COLO668 (cell line): Measurements from ENCODE around the gene MSANTD7.
"Not testable (repeated sequence)": the region's sequence is repeated elsewhere in the genome, so short reads cannot be mapped to it uniquely, and the experiment has no call there.

Experiments
- DNase-seq: peaks from one replicate; lab custom pipeline; 2025; ENCODE audit not compliant: unreplicated experiment; lab: John Stamatoyannopoulos, UW

Gene MSANTD7, protein sequence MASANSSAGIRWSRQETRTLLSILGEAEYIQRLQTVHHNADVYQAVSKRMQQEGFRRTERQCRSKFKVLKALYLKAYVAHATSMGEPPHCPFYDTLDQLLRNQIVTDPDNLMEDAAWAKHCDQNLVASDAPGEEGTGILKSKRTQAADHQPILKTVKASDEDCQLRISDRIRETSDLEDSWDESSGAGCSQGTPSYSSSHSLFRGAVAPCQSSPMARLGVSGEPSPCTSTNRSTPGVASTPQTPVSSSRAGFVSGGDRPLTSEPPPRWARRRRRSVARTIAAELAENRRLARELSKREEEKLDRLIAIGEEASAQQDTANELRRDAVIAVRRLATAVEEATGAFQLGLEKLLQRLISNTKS

DNA sequence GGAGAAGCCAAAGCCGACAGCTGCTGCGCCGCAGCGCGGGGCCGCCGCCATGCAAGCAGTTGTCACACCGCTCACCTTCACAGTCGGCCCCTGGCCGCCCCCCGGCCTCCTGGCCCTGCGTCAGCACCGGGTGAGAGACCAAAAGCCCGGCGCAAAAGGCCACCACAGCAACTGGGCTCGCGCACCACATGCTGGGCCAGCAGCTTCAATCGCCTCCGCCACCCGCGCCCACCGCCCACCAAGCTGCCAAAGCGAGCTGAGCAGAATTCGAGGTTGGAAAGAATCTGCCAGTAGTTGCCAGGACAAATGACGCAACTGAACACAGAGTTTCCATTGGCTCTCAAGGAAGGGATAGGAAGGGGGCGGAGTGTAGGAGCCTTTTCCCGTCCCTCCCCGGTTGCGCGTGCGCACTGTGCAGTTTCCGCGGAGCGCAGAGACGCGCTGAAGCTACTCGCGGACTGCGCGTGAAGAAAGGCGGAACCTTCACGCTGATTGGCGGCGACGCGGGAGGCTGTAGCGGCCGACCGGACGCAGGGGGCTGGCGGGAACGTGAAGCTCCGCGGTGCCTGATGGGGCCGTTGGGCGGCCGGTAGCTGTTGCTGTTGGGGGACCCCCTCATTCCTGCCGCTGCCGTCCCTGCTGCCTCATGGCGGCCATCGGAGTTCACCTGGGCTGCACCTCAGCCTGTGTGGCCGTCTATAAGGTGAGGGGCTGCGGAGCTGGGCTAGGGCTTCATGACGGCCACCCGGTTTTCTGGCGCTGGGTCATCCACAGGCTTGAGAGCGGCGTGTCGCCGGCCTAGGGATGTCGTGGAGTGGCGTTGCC, at the start of gene MSANTD7, which contains the start of the genes CDNF and HSPA14:
Gene MSANTD7 (plus strand): TSS at position 550 of the 825 bp plus-strand sequence. CDS start 3,979 bp downstream, outside the sequence.
Gene CDNF (minus strand): TSS at position 281 of the 825 bp plus-strand sequence. CDS start 91 bp downstream, at position 190.
Gene HSPA14 (plus strand): TSS at position 550 of the 825 bp plus-strand sequence. CDS start 97 bp downstream, at position 647.
- peak; percentile 96 for DNase-seq

DNA sequence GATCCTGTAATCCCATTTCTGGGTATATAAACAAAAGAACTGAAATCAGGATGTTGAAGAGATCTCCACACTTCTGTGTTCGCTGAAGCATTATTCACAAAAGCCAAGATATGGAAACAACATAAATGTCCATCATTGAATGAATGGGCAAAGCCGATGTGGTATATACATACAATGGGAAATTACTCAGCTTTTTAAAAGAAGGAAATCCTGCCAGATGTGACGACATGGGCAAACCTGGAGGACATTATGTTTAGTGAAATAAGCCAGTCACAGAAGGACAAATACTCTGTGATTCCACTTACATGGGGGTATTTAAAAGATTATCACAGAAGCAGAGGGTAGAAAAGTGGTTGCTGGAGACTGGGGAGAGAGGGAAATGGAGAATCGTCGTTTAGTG, 39.5 kb upstream of the MSANTD7 start:
- peak; percentile 11 for DNase-seq

DNA sequence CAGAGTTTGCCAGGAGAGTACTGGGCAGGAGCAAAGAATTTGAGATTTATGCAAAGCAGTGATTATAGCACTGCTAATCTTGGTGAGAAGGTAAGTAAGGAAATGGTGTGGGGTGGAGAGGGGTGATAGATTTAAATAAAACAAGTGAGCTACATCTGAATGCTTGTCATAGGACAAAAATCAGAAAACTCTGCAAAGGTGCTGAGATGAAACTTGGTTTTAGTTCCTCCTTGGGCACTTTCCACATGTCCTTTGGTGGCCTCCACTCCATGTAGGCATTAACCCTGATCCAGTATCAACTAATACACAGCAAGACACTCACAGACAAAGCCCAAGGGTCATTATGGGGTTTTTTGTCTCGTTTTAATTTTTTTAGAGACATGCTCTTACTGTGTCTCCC, 37.7 kb upstream of the MSANTD7 start:
- no peak for DNase-seq

DNA sequence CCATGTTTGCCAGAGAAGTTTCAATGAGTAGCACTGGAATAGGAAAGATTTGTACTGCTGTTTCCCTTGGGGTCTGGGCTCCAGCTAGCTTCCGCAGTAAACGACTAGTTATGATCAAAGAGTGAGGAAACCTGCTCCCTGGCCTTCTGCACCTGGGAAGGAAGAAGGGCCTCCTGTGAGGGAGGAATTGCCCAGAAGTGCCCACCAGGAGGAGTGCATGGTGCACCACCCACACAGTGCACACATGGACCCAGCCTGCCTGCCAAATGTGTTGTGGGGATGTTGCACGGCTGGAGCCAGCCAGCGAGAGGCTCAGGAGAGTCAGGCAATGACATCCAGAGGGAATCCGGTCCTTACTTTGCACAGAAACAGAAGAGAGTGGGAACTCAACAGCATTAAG, 36.4 kb upstream of the MSANTD7 start:
- no peak for DNase-seq

DNA sequence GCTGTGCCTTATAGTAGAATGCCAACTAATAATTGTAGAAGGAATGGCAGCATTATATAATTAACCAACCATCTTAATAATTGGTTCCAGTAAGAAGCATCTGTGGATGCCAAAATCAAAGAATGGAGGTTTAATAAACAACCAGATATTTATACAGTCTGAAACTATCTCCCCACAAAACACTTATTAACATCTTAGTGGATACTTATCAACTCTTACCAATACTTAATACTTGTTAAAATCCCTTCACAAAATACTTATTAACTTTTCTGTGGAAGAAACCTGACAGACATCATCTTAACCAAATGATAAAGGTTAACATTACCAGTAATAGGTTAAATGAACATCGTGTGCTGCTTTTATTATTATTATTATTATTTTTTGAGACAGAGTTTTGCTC, 34.3 kb upstream of the MSANTD7 start:
- no peak for DNase-seq

DNA sequence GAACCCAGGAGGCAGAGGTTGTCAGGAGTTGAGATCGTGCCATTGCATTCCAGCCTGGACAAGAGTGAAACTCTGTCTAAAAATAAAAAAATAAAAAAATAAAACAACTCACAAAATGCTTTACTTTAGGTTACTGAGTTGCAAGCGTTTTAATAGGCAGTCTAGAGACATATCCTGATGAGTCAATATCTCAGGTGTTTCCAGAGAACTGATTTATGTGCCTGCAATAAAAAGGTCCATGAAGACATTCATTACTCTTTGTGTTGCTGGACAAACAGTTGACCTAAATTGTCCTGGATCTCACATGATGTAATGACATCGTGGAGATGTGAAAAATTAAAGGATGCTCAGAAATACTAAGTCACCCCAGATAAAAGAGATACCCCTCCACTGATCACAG, 31.8 kb upstream of the MSANTD7 start:
- no peak for DNase-seq

DNA sequence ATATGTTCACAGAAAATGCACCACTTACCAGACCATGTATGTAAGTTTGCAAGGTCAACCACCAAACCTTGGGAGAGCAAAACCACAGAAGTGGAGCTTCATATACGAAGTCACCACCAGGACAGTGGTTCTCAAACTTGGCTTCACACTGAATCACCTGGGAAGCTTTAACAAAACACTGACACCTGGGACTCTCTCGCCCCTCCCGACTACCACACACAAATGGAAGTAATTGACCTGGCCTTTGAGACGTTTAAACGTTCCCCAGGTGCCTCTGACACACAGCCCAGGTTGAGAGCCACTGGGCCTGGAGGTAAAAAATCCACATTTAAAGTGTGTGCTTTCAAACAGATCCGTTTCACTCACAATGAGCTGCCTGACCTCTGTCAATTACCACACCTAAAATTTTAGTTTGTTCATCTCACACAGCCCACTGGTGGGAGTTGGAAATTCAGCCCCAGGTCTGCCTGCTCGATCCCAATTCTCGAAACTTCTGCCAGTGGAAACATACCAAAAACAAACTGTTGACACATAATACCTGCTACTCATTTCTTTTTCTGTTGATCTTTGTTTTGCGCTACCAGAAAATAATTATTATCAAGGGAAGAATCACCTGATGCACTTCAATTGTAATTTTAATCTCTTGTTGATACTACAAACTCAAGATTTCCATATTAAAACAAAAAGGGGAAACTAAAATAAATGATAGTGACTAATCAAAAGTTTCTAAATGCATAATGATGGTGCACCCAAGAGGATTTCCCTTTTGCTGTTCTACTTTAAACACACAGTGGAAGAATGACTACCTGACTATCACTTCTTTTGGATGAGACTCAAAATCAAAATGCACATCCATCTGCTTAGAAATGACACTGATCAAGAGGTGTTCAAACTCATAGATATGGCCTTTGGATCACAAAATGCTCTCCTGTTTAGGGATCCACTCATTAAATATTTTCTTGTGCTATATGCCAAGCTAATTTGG, 26.8 kb upstream of the MSANTD7 start:
- no peak for DNase-seq

DNA sequence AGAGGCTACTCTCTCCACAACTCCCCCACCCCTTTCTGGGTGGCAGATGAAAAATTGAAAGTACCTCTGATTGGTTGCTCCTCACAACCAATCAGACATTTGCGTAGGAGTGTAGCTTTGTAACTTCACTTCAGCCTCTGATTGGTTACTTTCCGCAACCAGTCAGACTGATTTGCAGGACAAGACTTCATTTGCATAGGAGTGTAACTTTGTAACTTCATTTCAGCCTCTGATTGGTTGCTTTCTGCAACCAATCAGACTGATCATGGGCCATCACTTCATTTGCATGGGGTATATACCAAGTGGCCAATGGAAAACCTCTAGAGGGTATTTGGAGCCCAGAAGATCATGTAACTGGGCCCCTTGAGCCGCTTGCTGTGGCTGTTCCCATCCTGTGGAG, 25.8 kb upstream of the MSANTD7 start:
- no peak for DNase-seq

DNA sequence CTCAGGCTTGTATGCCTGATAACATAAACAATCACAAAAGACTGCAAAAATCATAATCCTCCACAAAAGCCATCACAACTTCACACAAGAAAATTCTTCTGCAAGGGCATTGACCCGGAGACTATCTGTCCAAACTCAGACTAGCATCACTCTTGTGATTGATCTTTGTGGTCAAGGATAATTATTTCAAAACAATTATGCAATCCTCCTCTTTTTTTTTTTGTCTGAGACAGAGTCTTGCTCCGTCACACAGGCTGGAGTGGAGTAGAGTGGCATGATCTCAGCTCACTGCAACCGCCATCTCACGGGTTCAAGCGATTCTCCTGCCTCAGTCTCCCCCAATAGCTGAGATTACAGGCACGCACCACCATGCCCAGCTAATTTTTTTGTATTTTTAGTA, 22.4 kb upstream of the MSANTD7 start:
- no peak for DNase-seq

DNA sequence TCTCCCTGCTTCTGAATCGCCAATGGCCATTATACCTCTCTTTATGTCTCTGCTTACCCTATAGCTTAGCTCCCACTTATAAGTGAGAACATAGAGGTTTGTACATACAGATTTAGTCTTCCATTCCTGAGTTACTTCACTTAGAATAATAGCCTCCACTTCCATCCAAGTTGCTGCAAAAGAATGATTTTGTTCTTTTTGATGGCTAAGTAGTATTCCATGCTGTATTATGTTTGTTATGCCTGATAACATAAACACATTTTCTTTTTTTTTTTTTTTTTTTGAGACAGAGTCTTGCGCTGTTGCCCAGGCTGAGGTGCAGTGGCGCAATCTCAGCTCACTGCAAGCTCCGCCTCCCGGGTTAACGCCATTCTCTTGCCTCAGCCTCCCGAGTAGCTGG, 21.4 kb upstream of the MSANTD7 start:
- not testable (repeated sequence) for DNase-seq

DNA sequence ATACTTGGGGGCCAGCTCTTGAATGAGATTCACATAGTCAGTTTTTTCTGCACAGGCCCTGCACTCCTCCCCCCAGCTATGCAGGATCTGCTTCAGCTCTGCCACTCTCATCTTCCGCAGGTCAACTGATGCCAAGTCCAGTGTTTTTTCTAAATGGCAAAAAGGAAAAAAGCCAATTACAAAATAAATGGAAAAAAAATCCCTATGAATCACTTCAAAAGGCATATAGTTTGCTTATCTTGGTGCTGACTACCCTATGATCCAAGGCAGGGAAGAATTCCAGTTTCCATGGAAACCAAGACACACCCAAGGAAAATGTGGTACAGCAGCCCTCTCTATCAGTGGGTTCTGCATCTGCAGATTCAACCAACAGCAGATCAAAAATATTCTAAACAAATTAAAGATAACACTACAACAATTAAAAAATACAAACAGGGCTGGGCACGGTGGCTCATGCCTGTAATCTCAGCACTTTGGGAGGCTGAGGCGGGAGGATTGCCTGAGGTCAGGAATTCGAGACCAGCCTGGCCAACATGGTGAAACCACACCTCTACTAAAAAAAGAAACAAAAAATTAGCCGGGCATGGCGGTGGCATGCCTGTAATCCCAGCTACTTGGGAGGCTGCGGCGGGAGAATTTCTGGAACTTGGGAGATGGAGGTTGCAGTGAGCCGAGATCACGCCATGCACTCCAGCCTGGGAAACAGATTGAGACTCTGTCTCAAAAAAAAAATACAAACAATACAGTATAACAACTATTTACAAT, 17.9 kb upstream of the MSANTD7 start:
- no peak for DNase-seq

DNA sequence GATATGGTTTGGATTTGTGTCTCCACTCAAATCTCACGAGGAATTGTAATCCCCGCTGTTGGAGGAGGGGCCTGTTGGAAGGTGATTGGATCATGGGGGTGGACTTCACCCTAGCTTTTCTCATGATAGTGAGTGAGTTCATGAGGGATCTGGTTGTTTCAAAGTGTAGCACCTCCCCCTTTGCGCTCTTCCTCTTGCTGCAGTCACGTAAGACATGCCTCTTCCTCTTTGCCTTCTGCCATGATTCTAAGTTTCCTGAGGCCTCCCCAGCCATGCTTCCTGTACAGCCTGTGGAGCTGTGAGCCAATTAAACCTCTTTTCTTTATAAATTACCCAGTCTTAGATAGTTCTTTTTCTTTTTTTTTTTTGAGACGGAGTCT, 17.3 kb upstream of the MSANTD7 start:
- no peak for DNase-seq

DNA sequence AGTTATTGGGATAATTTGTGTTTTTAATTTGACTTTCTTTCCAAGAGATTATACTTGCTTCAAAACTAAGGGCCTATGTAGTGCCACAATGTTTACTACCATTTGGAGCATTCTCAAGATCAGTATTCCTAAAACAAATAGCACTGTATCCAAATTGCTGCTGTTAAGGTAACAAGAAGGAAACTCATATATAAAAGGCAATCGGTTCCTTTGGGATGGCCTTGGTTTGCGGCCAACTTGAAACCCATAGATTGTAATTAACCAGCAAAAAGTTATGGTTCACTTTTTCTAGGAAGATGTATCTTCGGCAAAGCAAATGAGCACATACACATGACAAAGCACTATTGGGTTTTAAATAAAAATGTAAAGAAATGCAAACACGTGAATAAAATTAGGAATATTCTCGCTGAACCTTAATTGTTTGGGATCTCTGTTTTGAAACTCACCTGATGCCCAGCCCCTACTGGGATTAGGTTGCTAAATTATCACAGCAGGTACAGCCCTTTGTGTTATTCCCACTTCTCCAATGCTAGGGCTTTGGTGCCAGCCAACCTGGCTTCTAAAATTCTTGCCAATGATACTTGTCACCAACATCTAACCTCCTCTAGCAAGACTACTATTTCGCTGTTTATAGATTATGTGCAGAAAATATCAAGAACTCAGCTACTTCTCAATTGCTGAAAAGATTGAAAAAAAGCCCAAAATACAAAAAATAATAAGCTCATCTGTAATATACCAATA, 16.3 kb upstream of the MSANTD7 start:
- DNase-seq, result no peak

DNA sequence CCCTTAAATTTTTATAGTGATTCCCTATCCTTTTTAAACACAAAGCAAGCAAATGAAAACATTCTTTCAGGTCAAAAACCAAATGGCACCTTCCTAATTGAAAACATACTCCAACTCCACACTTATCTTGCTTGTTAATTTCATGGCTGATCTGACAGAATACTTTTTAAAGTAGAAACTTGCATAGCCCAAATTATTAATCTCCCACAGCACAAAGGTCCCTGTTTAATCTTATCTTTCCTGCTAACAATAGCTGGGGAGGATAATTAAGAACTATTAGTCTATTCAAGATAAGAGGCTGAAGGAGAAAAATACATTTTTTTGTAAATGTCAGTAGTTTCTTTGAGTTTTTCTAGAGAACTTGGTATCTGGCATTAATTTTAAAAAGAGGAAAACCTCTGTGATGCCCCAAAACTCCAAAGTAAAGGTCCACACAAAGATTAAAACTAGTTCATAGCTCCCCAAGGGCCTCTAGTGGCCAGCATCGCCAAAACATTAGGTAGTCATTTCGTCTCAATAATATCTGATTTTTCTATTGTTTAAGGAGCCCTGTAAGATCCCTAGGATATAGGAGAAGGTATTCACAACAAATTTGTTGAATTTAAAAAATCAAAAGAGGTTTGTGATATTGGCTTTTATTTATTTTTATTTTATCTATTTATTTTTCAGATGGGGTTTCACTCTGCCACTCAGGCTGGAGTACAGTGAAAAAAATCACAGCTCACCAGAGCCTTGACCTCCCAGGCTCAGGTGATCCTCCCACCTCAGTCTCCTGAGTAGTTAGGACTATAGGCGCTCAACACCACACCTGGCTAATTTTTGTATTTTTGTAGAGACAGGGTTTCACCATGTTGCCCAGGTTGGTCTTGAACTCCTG, 15.0 kb upstream of the MSANTD7 start:
- peak; percentile 8 for DNase-seq

DNA sequence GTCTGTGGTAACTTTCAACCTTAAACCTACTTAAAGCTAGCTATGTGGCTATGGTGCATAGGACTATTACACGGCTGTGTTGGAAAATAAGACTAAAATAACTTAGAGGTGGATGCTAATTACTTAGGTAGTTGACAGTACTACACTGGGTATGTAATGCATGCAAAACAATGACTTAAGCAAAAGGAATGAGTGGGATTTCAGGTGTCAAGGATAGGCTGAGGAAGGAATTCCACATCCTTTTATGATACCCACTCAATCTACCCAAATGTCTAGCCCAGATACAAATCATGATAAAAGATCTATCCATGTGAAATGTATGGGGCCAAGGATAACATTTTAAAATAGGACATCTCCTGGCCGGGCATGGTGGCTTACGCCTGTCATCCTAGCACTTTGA, 14.1 kb upstream of the MSANTD7 start:
- DNase-seq, result no peak

DNA sequence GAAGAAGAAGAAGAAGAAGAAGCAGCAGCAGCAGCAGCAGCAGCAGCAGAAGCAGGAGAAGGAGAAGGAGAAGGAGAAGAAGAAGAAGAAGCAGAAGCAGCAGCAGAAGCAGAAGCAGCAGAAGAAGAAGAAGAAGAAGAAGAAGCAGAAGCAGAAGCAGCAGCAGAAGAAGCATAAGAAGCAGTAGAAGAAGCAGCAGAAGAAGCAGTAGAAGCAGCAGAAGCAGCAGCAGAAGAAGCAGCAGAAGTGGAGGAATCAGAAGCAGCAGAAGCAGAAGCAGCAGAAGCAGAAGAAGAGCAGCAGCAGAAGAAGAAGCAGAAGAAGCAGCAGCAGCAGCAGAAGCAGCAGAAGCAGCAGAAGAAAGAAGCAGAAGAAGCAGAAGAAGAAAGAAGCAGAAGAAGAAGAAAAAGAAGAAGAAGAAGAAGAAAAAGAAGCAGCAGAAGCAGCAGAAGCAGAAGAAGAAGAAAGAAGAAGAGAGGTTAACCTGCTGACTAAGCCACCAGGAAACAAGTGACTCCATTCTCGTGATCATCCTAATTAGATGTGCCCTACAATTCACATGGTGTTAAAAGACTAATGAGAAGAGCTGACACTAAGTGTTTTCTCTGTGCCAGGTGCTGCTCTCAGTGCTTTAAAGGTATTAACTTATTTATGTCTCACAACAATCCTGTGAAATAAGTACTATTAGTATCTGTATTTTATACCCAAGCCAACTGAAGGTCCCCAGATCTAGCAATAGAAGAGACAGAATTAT, 11.9 kb upstream of the MSANTD7 start:
- DNase-seq, result no peak

DNA sequence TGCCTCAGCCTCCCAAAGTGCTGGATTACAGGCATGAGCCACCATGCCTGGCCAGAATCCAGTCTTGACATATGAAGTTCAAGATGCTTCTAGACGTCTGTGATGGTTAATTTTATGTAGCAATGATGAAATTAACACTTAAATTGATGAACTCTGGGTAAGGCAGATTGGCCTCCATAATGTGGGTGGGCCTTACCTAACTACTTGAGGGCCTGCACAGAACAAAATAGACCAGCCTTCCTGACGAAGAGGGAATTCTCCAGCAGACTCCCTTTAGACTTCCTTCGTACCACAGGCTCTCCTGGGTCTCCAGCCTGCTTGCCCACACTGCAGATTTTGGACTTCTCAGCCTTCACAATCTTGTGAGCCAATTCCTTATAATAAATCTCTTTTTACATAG, 5.0 kb upstream of the MSANTD7 start:
- no peak for DNase-seq

DNA sequence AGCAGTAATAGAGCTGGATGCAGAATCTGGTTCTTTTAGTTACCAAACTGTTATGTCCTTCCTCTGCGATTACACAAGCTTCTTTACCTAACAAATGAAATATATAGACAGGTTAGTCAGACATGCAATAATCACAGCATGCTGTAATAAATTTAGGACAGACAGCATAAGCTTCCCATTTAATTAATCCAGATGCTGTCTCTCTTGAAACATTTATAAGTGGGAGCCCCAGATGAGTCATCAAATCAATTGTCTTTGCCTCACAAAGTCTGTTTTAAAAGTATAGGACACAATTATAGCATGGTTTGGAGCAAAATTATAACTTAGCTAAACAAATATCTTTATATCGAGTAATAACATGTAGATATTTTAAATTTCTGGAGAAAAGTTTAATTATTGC, 1.9 kb upstream of the MSANTD7 start:
- DNase-seq, result no peak
